ENCODE data around the gene NETO1.

NETO1 gene

GRCh38 chr18:72752220-72752619, 115.6 kb downstream of the NETO1 start:
- no peak overlapping the region for H3K4me3 ChIP-seq (replicated peaks; ENCODE audit: low read depth, low read length)
- no peak for TF ChIP-seq CTCF (IDR thresholded peaks at IDR 0.05; ENCODE audit: low read depth, low read length, missing control alignments)
- DNase-seq (ENCODE audit: extremely low read depth, low read depth), result no peak

GRCh38 chr18:72742002-72742401, 125.8 kb downstream of the NETO1 start:
- TF ChIP-seq CTCF (IDR thresholded peaks at IDR 0.05; ENCODE audit: low read depth, low read length, missing control alignments), result no peak
- no peak for DNase-seq (ENCODE audit: extremely low read depth, low read depth)
- no peak overlapping the region for H3K4me3 ChIP-seq (replicated peaks; ENCODE audit: low read depth, low read length)

DNA sequence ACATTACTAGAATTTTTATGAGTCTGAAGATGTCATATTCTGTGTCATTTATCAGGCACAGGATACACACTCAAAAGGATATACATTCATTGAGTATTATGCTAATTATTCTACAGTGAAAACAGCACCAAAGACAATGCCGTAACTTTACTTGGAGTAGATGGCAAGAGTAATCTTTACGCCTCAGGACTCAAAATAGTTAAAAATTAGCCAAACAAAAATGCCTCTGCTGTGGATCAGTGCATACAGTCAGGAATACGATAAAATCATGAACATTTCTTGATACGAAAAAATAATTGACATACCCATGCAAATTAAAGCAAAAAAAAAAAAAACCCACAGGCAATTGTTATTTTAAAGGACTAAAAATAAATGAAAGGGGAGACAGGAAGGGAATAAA, 129.7 kb downstream of the NETO1 start:
- no peak overlapping the region for H3K4me3 ChIP-seq (replicated peaks; ENCODE audit: low read depth, low read length)
- no peak for DNase-seq (ENCODE audit: extremely low read depth, low read depth)
- TF ChIP-seq CTCF (IDR thresholded peaks at IDR 0.05; ENCODE audit: low read depth, low read length, missing control alignments), result no peak

DNA sequence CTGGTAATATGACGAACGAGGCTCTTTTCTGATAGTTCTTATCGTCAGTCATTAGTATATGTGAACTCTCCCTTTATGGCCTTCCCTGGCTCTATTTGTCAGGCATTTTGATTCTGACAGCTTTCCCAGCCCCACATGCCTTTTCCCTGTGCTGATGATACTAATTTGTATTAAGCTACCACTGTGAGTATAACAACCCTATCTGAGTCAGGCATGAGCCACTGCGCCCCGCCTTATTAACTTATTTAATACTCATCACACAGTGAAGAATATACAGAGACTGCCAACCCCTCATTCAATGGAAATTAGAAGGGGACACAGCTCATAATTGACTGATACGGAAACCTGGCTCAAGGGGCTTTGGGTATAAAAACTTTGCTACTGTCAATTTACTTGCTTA, 140.0 kb downstream of the NETO1 start:
- DNase-seq (ENCODE audit: extremely low read depth, low read depth), result no peak
- H3K4me3 ChIP-seq (replicated peaks; ENCODE audit: low read depth, low read length), result no peak overlapping the region
- no peak for TF ChIP-seq CTCF (IDR thresholded peaks at IDR 0.05; ENCODE audit: low read depth, low read length, missing control alignments)

GRCh38 chr18:72727038-72727655, 140.6 kb downstream of the NETO1 start:
- TF ChIP-seq CTCF (IDR thresholded peaks at IDR 0.05; ENCODE audit: low read depth, low read length, missing control alignments), result no peak

DNA sequence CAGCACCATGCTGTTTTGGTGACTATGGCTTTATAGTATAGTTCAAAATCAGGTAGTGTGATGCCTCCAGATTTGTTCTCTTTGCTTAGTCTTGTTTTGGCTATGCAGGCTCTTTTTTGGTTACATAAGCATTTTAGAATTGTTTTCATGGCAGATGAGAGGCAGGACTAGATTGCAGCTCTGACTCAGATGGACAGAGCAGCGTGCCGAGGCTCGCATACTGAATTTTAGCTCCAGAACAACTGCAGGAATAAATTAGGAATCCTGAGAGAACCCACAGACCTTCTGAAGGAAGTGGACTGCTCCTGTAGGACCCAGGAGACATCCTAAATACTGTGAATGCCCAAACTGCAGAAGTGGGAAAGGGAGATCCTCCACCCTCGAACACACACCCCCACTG, 141.6 kb downstream of the NETO1 start:
- TF ChIP-seq CTCF (IDR thresholded peaks at IDR 0.05; ENCODE audit: low read depth, low read length, missing control alignments), result no peak
- no peak overlapping the region for H3K4me3 ChIP-seq (replicated peaks; ENCODE audit: low read depth, low read length)
- DNase-seq (ENCODE audit: extremely low read depth, low read depth), result no peak

More at GRCh38 chr18:72727038-72727655, 140.6 kb downstream of the NETO1 start:
- no peak overlapping the region for H3K4me3 ChIP-seq (replicated peaks; ENCODE audit: low read depth, low read length)
- no peak for DNase-seq (ENCODE audit: extremely low read depth, low read depth)

GRCh38 chr18:72721330-72721729, 146.5 kb downstream of the NETO1 start:
- no peak for DNase-seq (ENCODE audit: extremely low read depth, low read depth)
- no peak overlapping the region for H3K4me3 ChIP-seq (replicated peaks; ENCODE audit: low read depth, low read length)
- TF ChIP-seq CTCF (IDR thresholded peaks at IDR 0.05; ENCODE audit: low read depth, low read length, missing control alignments), result no peak

Measured in HFF-Myc (cell line).